ENCODE data around the gene PITX2. TPM values are rescaled to one million over a fixed set of nuclear protein-coding genes. Genes with fewer than 3 reads are reported as not detected.
A peak's percentile ranks its signal among the peaks of the same experiment; 100 is the strongest.

PITX2 gene
- total and polyA plus RNA-seq, 7 donors: 0.45 to 2.1 (median 1.1) TPM; not detected in 3

DNA sequence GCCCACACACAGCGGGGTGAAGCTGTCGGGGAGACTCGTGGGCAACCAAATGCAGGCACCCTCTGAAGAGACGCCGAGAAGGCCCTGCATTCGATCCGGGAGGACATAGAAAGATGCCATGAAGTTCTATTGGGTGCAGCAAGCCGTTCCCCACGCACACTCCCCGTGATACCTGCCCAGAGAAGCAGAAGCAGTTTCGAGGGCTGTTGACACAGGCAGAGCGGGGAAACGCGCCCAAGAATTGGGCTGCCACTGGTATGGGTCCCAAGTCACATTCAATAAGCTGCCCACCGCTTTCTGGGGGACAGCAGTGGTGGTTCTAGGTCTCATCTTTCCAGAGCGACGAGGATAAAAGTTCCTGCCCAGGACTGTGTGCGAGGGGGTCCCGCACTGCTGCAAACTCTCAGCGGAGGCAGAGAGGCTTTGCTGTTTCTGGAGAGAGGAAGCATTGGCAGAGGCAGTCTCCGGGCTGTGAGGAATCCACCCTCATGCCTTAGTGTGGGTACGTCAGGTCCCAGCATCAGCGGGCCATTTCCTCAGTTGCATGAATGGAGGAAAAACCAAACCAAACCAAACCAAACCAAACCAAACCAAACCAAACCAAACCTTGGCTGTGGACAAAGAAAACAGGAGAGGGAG is 10.1 kb downstream of the PITX2 start:
- H3K27ac ChIP-seq: no peak overlapping the region
- no peak for TF ChIP-seq EP300 (IDR thresholded peaks at IDR 0.05)
- no peak for TF ChIP-seq POLR2A (IDR thresholded peaks at IDR 0.05)
- no peak for TF ChIP-seq POLR2AphosphoS5 (IDR thresholded peaks at IDR 0.05)
- no peak for TF ChIP-seq CTCF (IDR thresholded peaks at IDR 0.05)
- H3K4me3 ChIP-seq: no peak overlapping the region
- no peaks in the 10 kb centered on the region for H3K36me3 ChIP-seq
- intact Hi-C loops (cut with DNase I): no loop called here
- 9 to 11% methylated on average over 23 of the region's 23 CpGs for WGBS, 2 donors
- DNase-seq: no peak
- H3K9me3 ChIP-seq: no peaks in the 10 kb centered on the region
- peaks cover 64 to 99% (median 88%) of the 10 kb centered on the region in 3 donors for H3K27me3 ChIP-seq
- H3K4me1 ChIP-seq: peaks cover 0 to 20% (median 12%) of the 10 kb centered on the region in 4 donors

- 8 to 12% methylated on average over 30 of the region's 30 CpGs for WGBS, 2 donors
- Histone ChIP-seq H3K27me3 (peaks cover 60 to 99% (median 89%) of the 10 kb centered on the region in 3 donors), H3K36me3 (no peaks in the 10 kb centered on the region), H3K4me1 (peaks cover 0 to 20% (median 11%) of the 10 kb centered on the region in 4 donors), H3K9me3 (no peaks in the 10 kb centered on the region), H3K27ac (no peak overlapping the region), H3K4me3 (no peak overlapping the region)
- no peak for TF ChIP-seq POLR2A (IDR thresholded peaks at IDR 0.05)
- no peak for DNase-seq
- intact Hi-C loops (cut with DNase I): no loop called here
Measured at GRCh38 chr4:110611968-110612447, 10.9 kb downstream of the PITX2 start.

- 2 to 4% methylated on average over 54 of the region's 54 CpGs for WGBS, 2 donors
- no peak overlapping the region for H3K27ac ChIP-seq
- H3K27me3 ChIP-seq: peaks cover 53 to 91% (median 80%) of the 10 kb centered on the region in 3 donors
- no peak for DNase-seq
- peaks cover 0 to 20% (median 11%) of the 10 kb centered on the region in 4 donors for H3K4me1 ChIP-seq
- TF ChIP-seq CTCF (IDR thresholded peaks at IDR 0.05) (no peak), POLR2A (IDR thresholded peaks at IDR 0.05) (no peak), EP300 (IDR thresholded peaks at IDR 0.05) (no peak), POLR2AphosphoS5 (IDR thresholded peaks at IDR 0.05) (no peak)
- intact Hi-C loops (cut with DNase I): no loop called here
- no peaks in the 10 kb centered on the region for H3K9me3 ChIP-seq
- H3K4me3 ChIP-seq: peak overlapping the region in 1 of 4 donors; percentile 25
- H3K36me3 ChIP-seq: no peaks in the 10 kb centered on the region
Measured at GRCh38 chr4:110610940-110611831, 11.7 kb downstream of the PITX2 start.

- H3K4me1 ChIP-seq: peaks cover 0 to 20% (median 11%) of the 10 kb centered on the region in 4 donors
- peaks cover 47 to 85% (median 74%) of the 10 kb centered on the region in 3 donors for H3K27me3 ChIP-seq
- 4 to 6% methylated on average over 20 of the region's 20 CpGs for WGBS, 2 donors
- intact Hi-C loops (cut with DNase I): no loop called here
- no peak overlapping the region for H3K27ac ChIP-seq
- TF ChIP-seq POLR2A (IDR thresholded peaks at IDR 0.05) (no peak), CTCF (IDR thresholded peaks at IDR 0.05) (no peak), EP300 (IDR thresholded peaks at IDR 0.05) (no peak), POLR2AphosphoS5 (IDR thresholded peaks at IDR 0.05) (no peak)
- DNase-seq: no peak
- no peak overlapping the region for H3K4me3 ChIP-seq
- no peaks in the 10 kb centered on the region for H3K9me3 ChIP-seq
- no peaks in the 10 kb centered on the region for H3K36me3 ChIP-seq
Measured at GRCh38 chr4:110610620-110610939, 12.3 kb downstream of the PITX2 start.
